HG02678 (cell line): ENCODE data around the gene HHIPL1.
"Not testable (repeated sequence)": the region's sequence is repeated elsewhere in the genome, so short reads cannot be mapped to it uniquely, and the experiment has no call there.

ENCODE experiments used
- ATAC-seq: cut with Tn5 transposase; IDR thresholded peaks from one replicate; pipeline ENCODE4 v1.9.1; 2021; ENCODE audit warnings: mild to moderate bottlenecking, moderate library complexity; ENCODE audit not compliant: unreplicated experiment

The HHIPL1 gene

DNA sequence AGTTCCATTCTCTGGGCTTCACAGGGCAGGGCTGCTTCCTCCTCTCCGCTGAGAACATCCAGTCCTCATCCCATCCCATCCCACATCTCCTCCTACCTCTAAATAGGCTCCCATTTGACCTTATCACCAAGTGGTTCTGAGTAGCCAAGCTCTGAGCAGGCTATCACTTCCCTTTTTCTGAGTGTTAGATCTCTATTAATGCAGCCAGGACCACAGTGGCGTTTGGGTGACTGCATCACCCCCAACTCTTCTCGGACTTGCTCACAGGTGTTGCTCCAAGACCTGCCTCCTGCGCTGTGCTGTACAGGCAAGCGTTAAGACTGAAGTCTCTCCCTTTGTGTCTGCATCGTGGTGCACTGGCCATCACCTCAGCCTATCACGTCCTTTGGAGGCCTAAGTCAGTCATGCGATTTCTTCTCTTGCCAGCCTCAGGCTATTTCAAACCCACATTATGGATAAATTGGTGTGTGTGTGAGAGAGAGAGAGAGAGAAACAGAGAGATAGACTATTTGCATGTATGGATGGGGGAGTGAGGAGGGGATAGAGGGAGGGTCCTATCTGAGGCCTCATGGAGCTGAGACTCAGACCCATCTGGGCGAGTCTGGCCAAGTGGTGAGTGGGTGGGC is 12.4 kb upstream of the HHIPL1 start:
- ATAC-seq = no peak

DNA sequence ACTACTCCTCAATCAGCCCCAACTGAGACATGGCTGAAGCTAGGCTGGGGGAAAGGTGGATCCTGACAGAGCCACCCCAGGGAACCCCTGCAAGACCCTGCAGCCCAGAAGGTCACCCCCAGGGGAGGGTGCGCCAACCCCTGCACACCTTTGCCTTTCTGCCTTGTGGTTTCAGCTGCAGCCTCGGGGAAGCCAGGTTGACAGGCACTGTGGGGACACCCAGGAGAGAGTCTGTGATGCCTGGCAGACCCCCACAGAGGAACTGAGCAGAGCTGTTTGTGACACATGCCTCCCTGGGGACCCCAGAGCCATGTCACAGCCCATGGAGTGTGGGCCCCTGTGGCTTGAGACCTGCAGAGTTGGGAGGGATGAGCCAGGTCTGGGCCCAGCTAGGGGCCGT is 11.8 kb upstream of the HHIPL1 start:
- ATAC-seq = no peak

DNA sequence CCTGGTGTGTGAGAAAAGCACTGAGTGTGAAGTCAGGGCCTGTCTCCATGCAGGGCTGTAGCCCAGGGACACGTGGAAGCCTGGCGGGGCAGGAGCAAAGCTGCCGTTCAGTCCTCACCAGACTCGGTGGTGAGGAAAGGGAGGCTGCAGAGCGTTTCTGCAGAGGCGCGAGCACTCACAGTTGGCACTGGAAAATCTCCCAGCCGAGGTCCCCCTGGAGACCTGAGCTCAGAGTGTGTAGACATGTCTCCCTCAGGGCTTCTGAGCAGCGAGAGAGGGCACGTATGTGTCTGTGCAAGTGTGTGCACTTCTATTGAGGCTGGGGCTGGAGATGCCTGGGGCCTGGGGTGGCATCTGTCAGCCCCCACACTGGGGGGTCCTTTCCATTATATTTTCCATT is 11.0 kb upstream of the HHIPL1 start:
- no peak for ATAC-seq

DNA sequence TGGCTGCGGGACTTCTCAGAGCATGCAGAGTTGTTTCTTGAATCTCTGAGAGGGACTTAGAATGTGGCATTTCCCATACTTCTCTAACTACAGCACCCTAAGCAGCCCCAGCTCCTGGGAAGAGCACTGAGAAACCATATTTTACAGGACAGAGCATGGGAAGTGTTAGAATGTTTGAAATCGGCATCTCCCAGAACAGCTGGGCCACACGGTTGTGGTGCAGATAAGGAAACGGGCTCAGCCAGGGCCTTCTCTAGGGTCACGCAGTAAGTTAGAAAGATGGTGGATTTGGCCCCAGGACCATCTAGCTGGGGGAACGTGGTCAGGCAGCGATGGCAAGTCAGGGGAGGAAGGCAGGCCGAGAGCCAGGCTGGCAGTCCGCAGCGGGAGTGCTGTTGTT is 10.5 kb upstream of the HHIPL1 start:
- ATAC-seq = no peak

DNA sequence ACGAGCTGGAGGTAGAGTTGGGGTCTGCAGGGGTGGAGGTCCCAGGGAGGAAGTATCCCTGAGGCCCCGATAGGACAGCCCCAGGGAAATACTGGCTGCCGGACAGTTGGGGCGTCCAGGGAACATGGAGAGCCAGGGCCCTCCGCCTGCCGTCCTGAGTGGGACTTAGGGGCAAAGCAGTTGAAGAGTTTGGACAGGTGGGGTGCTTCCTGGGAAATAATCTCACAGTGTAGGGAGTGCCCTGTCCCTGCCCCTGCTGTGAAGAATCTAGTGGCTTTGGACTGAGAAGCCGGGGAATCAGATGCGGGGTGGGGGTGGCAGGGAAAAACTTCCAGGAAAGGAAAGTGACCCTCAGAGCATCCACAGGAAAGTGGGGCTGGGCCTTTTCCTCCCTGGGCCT is 9.8 kb upstream of the HHIPL1 start:
- no peak for ATAC-seq

DNA sequence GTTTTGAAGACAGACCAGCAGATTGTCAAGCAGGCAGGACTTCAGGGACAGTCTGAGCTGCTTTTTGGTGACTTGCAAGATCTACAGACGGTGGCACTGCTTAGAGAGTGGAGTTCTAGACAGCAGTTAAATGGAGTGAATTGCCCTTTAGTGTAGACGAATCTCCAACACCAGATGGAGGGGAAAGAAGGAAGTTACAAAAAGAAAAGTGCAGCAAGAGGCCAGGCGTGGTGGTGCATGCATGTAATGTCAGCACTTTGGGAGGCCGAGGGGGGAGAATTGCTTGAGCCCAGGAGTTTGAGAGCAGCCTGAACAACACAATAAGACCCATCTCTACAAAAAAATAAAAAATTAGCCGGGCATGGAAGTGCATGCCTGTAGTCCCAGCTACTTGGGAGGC is 8.4 kb upstream of the HHIPL1 start:
- no peak for ATAC-seq

DNA sequence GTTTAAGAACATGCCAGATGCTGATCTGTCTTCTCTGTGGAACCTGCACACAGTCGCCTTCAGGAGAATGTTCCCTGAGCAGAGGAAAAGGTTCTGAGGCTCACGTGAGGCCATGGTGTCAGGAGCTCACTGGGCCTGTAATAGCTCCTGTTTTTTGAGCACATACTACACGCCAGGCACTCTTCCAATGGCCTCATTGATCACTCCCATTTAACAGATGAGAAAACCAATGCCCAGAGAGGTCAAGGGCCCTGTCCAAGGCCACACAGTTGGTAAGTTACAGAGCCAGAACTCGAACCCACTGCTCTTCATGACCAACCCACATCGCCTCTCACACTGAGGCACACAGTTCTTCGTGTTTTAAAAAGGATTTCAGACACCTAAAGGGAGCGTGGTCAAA is 7.3 kb upstream of the HHIPL1 start:
- ATAC-seq = no peak

DNA sequence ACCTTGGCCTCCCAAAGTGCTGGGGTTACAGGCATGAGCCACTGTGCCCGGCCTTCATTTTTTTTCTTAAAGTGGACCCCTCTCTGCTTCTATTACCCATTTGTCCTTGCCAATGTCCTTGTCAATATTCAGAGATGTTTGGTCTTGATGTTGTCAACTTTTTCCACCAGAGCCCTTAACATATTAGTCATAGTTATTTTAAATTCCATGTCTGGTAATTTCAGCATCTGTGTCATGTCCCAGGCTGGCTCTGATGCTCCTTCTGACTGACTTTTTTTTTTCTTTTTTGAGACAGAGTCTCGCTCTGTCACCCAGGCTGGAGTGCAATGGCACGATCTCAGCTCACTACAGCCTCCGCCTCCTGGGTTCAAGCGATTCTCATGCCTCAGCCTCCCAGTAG is 2.2 kb upstream of the HHIPL1 start:
- ATAC-seq = not testable (repeated sequence)

DNA sequence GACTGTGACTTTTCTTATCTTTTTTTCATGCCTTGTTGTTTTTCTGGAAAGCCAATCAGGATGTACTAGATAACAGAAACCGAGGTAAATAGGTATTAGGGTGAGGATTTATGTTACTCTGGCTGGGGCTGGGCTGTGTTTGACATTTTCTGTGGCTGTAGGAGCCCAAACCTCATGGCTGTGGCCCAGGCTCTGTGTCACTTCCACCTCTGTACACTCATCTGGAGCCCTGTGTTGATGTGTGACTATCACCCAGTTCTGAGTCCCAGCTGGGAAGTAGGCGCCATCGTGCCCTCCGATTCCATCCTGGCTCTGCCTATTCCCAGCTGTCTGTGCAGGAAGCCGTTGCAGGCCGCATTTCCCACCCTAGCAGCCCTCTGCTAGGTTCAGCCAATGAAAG is 1.6 kb upstream of the HHIPL1 start:
- ATAC-seq = no peak

DNA sequence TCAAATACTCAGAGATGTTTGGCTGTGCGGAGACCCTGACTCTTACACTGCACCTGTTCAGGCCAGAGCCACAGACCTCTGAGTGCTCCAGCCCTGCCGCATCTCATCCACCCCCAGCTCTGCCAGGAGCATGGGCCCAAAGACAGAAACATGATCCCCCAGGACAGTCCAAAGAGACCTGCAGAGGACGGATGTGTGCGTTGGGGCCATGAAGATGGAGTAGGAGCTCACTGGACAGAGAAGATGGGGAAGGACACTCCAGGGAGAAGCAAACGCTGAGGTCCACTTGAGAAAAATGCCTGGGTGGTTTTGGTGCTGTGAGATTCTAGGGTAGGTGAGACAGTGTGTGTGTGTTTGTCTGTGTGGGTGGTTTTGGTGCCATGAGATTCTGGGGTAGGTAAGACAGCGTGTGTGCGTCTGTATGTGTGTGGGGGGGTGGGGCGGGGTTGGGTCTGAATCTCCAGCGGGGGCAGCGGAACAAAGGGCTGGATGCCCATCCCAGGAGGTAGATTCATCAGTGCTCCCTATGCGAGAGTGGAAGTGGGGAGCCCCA is 818 bp upstream of the HHIPL1 start:
- ATAC-seq = no peak

DNA sequence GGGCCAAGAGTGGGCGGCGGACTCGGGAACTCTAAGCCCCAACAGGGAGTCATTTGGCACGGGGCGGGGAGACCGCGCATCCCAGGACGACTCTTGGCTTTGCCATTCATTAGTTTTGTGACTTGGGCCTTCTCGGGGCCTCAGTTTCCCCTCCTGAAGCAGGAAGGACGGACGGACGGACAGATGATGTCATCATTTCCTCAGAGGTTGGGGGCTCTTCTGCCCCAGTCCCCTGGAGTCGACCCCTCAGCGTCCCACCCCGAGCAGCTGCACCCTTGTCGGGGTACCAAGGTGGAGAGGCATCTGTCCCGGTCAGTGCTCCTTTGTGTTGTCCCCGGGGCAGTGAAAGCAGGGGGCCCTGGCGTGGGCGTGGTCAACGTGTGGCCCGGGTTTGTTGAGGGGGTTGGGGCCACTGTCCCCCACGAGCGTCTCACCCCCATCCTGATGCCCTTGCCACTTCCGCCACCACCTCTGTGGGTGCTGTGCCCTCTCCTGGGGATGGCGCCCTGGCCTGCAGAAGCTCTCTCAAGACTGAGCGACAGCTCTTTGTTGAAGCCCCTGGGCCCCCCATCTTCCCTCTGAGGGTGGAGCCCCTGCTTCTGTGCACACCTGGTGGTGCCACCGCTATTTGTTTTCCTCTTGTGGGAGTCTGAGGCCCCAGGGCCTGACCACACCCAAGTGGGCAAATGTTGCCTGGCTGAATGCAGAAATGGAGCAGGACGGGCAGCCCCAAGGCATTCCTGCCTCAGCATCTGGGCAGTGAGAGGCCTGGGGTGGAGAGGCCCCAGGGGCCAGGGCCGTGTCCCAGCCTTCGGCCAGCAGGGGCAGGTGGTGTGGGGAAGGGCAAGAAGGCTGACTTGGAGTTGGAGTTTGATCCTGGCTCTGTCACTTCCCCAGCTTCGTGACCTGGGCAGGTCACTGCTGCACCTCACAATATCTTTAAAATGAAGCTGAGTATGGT is 896 bp downstream of the HHIPL1 start:
- ATAC-seq = no peak

DNA sequence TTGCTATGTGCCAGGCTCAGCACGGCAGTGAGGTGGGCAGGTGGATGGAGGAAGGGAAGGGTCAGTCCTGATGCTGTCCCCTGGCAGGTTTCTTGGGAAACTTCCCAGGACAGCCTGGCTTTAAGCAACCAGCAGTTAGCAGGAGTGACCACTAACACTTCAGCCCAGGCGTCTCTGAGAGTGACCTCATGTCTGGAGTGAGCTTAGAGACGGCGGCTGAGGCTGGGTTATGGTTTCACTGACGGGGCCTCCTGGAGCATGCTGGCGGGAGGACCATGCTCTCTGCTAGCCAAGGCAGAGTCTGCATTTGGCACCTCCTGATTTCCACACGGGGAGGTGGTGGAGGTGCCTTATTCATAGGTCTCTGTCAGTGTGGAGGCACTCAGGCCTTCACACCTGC is 2.5 kb downstream of the HHIPL1 start:
- no peak for ATAC-seq

DNA sequence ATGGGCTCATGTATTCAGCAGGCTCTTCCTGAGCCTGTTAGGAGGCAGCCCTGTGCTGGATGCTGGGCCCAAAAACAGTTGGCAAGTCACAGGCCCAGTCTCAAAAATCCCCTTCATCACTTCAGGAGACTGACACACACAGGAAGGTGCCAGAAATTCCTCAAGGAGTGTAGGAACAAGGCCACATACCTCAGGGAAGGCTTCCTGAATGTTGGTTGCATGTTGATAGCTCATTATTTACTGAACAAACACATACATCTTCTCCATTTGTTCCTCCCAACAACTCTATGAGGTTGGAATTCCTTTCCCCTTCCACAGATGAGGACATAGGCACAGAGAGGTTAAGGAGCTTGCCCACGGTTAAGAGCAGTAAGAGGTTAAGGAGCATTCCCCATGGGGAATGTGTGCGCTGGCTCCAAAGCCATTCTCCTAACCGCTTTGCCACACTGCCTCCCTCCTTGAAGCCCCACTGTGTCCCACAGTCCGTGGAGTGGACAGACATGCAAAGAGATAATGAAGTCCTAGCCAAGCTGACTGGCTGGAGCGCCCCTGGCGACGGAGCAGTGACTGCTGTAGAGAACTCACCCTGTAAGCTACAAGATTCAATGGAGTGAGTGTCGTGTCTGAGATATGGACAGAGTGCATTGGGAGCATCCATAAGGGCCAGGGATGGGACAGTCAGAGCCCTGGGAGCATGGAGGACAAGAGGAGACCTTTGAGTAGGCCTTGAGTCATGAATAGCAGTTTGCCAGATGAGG is 3.3 kb downstream of the HHIPL1 start:
- no peak for ATAC-seq

DNA sequence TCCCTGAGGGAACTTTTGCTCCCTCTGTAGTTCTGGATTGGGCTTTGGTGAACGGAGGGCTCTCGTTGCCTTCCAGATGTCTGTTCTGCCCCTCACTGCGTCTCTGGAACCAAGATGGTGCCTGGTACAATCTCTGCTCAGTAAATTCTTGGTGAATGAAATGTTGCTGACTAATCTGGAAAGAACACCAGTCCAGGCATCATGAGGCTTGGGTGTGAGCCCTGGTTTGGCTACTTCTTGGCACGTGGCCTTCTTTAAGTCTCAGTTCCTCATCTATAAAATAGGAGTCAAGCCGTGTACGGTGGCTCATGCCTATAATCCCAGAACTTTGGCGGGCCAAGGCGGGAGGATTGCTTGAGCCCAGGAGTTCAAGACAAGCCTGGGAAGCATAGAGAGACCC is 4.3 kb downstream of the HHIPL1 start:
- no peak for ATAC-seq

DNA sequence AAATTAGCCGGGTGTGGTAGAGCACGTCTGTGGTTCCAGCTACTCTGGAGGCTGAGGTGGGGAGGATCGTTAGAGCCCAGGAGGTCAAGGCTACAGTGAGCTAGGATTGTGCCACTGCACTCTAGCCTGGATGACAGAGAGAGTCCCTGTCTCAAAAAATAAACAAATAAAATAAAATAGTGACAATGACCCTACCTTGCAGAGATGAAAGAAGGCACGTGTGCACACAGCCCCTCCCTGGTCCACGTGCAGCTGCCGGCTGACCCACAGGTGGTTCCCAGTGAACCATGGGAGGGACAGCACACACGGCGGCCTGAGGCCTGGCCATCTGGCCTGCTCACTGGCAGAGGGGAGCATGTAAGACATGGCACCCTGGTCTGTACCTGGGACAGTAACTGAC is 4.7 kb downstream of the HHIPL1 start:
- ATAC-seq = no peak

DNA sequence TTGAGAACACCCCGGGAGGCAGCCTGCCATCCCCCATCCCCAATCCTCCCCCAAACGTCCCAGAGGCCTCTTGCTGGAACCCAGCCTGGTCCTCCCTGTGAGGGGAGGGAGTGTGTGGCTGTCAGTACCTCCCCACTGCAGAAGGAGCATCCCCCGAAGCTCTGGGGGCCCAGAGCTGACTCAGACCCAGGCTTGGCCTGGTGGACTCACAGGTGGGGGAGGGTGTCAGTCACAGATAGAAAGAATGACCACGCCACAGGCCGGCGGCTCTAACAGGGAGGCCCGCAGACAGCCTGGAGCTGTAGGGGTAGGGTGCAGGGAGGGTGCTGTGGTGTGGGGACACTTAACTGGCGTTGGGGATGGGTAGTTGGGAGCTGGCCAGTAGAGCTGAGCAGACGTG is 5.3 kb downstream of the HHIPL1 start:
- no peak for ATAC-seq

DNA sequence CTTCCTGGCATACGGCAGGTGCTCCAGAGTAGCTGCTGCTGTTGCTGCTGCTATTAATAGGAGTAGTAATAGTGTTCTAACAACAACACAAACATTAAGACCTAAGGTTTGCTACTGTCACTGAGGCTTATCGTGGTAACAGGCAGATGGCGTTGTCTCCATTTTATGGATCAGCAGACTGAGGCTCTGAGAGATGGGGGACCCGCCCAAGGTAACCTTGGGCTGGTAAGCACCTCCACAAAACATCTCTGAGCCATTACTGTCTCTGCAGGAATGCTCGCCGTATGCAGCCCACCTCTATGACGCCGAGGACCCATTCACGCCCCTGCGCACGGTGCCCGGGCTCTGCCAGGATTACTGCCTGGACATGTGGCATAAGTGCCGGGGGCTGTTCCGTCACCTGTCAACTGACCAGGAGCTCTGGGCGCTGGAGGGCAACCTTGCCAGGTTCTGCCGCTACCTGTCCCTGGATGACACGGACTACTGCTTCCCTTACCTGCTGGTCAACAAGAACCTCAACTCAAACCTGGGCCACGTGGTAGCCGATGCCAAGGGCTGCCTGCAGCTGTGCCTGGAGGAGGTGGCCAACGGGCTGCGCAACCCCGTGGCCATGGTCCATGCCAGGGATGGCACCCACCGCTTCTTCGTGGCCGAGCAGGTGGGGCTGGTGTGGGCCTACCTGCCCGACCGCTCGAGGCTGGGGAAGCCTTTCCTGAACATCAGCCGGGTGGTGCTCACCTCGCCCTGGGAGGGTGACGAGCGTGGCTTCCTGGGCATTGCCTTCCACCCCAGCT is 7.2 kb downstream of the HHIPL1 start:
- ATAC-seq = no peak

DNA sequence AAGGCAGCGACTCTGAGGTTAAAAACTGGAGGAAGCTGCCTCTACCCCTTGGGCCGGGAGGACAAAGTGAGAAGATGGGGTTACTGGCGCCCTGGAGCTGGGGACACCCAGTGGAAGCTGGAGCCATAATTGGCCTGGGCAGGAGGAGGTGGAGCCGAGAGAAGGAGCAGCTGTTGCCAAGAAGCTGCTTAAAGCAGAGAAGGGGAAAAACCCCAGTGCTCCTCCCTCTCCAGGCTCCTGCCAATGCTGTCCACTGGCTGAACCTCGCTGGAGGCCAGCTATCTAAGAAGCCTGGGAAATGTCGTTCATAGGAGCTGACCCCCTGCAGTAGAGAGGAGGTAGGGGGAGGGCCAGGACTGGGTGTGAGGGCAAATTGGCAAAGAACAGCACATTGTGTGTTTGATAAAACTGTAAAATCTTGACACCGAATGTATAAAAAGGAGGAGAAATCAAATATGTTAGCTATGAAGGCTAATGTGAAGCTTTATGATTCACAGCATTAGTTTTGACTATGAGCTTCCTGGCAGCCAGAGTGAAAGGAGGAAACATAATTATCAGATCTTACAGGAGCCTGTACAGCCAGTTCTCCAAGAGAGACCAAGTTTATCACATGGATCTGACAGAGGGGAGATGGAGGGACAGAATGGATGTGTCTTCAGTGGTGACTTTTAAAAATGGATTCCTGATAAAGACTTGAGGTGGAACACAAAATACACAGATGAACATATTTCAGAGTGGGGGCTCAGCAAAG is 9.5 kb downstream of the HHIPL1 start:
- ATAC-seq = no peak

DNA sequence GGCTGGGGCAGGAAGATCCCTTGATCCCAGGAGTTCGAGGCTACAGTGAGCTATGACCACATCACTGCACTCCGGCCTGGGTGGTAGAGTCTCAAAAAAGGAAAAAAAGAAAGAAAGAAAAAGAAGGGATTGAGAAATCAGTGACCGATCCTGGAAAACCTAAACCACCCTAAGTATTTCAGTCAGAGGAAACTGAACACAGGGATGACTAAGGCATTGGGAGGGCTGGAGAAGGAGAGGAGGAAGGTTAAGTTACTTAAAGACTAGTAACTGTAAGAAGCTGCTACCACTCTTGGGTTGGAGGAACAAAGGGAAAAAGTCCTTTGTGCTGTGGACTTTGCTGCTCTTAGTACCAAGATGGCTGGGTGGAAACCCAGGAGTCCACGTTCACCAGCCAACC is 10.6 kb downstream of the HHIPL1 start:
- ATAC-seq = no peak

DNA sequence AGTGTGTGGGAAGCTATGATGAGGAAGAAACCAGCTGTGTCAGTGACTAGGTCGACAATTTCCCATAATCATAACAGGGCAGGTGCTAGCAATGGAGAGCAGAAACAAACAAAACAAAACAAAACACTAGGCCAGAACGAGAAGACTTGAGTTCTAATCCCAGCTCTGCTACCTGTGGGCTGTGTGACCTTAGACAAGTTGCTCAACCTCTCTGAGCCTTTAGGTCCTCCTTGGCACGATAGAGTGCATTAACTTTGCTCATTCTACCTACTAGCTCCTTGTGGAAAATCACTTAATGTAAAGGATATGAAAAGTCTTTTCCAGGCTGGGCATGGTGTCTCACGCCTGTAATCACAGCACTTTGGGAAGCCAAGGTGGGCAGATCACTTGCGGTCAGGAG is 11.2 kb downstream of the HHIPL1 start:
- ATAC-seq = no peak
